MM.1S (cell line): ENCODE results near the gene ARHGAP25.

Experiments used
- CTCF ChIP-seq: fragments of 300-600 bp; sonication (generic); IDR thresholded peaks from 2 replicates; pipeline ENCODE4 v1.5.1; 2016; ENCODE audit warnings: antibody characterized with exemption, low read length, mixed read lengths
- EZH2 ChIP-seq: fragments of 300-600 bp; sonication (generic); optimal IDR thresholded peaks from 2 replicates; pipeline ENCODE3; 2017; ENCODE audit warnings: low read depth, mild to moderate bottlenecking, antibody characterized with exemption, low read length, mixed read lengths
- EZH2phosphoT487 ChIP-seq: fragments of 300-600 bp; sonication (generic); IDR thresholded peaks from 2 replicates; pipeline ENCODE4 v1.6.1; 2018; ENCODE audit warnings: antibody characterized with exemption, low read length

- no peak for TF ChIP-seq EZH2phosphoT487
- no peak for TF ChIP-seq CTCF
- no peak for TF ChIP-seq EZH2
Measured at GRCh38 chr2:68846091-68846490, 111.5 kb downstream of the ARHGAP25 start.
